Uterus (tissue), 4 donors: ENCODE data around the gene ARID3C. TPM values are rescaled to one million over a fixed set of nuclear protein-coding genes. Genes with fewer than 3 reads are reported as not detected.
A peak's percentile ranks its signal among the peaks of the same experiment; 100 is the strongest.

Source experiments
- DNase-seq, 2 donors: peaks; one replicate each; pipeline ENCODE4 v3.0.0-alpha.2; 2019 to 2020
- H3K27ac ChIP-seq, 2 donors: fragments of 200-600 bp; sonication (generic); 1 replicate in 1 of 2; 2 replicates in 1 of 2; pipeline ENCODE4 v1.5.1; 2016 to 2018
- H3K27me3 ChIP-seq, 2 donors: fragments of 200-600 bp; sonication (generic); one replicate each; pipeline ENCODE4 v1.5.1; 2018 to 2019; ENCODE audit warnings: control low read depth in 1 of 2
- H3K36me3 ChIP-seq, 2 donors: fragments of 200-600 bp; sonication (generic); one replicate each; pipeline ENCODE4 v1.5.1; 2019; ENCODE audit warnings: control low read depth in 1 of 2
- H3K4me1 ChIP-seq, 2 donors: fragments of 200-600 bp; sonication (generic); one replicate each; pipeline ENCODE4 v1.5.1; 2018 to 2019; ENCODE audit warnings: control low read depth in 1 of 2
- H3K4me3 ChIP-seq, 2 donors: fragments of 200-600 bp; sonication (generic); 1 replicate in 1 of 2; 2 replicates in 1 of 2; pipeline ENCODE4 v1.5.1; 2018 to 2019; ENCODE audit warnings: mild to moderate bottlenecking in 1 of 2
- H3K9me3 ChIP-seq, 2 donors: fragments of 200-600 bp; sonication (generic); one replicate each; pipeline ENCODE4 v1.5.1; 2019; ENCODE audit warnings: control low read depth in 1 of 2
- CTCF ChIP-seq, 4 experiments: fragments of 200-600 bp in 2 of 4; fragments of 450-650 bp in 2 of 4; sonication (generic) in 2 of 4; IDR thresholded peaks; one replicate each; pipeline ENCODE4 v1.5.1; 2016 to 2019; ENCODE audit warnings: antibody characterized with exemption in 4 of 4, mild to moderate bottlenecking in 2 of 4, moderate library complexity in 1 of 4
- POLR2A ChIP-seq, 2 donors: fragments of 450-650 bp; IDR thresholded peaks; one replicate each; pipeline ENCODE4 v1.6.1; 2016; ENCODE audit warnings: antibody characterized with exemption in 2 of 2, mild to moderate bottlenecking in 1 of 2, moderate library complexity in 1 of 2
- intact Hi-C: fragments of 100-400 bp; cut with DNase I; formaldehyde crosslinking; loops from one replicate; pipeline ENCODE4 v1.15.1; 2023; ENCODE audit warnings: low total_unique reads
- total RNA-seq, 4 donors: library from RNA; depleted of rRNA in 3 of 4; stranded (reverse); fragments of >200 nt in 3 of 4; gene quantifications; one replicate each; pipeline versions ENCODE4 v1.1.0 to v1.2.4, GENCODE V29; 2014 to 2023
- donor health status: DM: yes; HTN: yes; CAD: no.

Gene ARID3C
- total RNA-seq, 4 donors from 2014 or later: 0.35 to 0.82 TPM; not detected in 2

GRCh38 chr9:34663303-34663605 is 34.4 kb upstream of the ARID3C start:
- Histone ChIP-seq H3K4me3 (no peak overlapping the region), H3K4me1 (no peaks in the 10 kb centered on the region), H3K36me3 (no peaks in the 10 kb centered on the region), H3K27me3 (no peaks in the 10 kb centered on the region), H3K9me3 (no peaks in the 10 kb centered on the region), H3K27ac (no peak overlapping the region)
- no peak for DNase-seq
- intact Hi-C loops: no loop called here
- no peak for TF ChIP-seq POLR2A (IDR thresholded peaks at IDR 0.05)
- TF ChIP-seq CTCF (IDR thresholded peaks at IDR 0.05): no peak

GRCh38 chr9:34662526-34663302 is 33.8 kb upstream of the ARID3C start, which contains the start of gene CCL27:
TSS of gene CCL27 (minus strand) at chr9:34662657. CDS start at chr9:34662633, 24 bp downstream.
- H3K4me3 ChIP-seq: no peak within 1 kb of the TSS
- no peaks in the 10 kb centered on the region for H3K27me3 ChIP-seq
- H3K4me1 ChIP-seq: no peaks in the 10 kb centered on the region
- no peak for DNase-seq
- intact Hi-C loops: no loop called here
- no peak within 1 kb of the TSS for H3K27ac ChIP-seq
- TF ChIP-seq CTCF (IDR thresholded peaks at IDR 0.05) (no peak), POLR2A (IDR thresholded peaks at IDR 0.05) (no peak)
- H3K9me3 ChIP-seq: no peaks in the 10 kb centered on the region
- no peaks in the 10 kb centered on the region for H3K36me3 ChIP-seq

- Histone ChIP-seq H3K9me3 (no peaks in the 10 kb centered on the region), H3K4me1 (peaks cover 0 to 9% of the 10 kb centered on the region in 2 donors), H3K4me3 (no peak overlapping the region), H3K27me3 (no peaks in the 10 kb centered on the region), H3K27ac (no peak overlapping the region), H3K36me3 (no peaks in the 10 kb centered on the region)
- intact Hi-C loops: no loop called here
- TF ChIP-seq CTCF (IDR thresholded peaks at IDR 0.05) (no peak), POLR2A (IDR thresholded peaks at IDR 0.05) (no peak)
- no peak for DNase-seq
Observed at GRCh38 chr9:34659592-34660253, 30.9 kb upstream of the ARID3C start.

- TF ChIP-seq CTCF (IDR thresholded peaks at IDR 0.05) (no peak), POLR2A (IDR thresholded peaks at IDR 0.05) (no peak)
Observed at GRCh38 chr9:34658461-34658860, 29.6 kb upstream of the ARID3C start.

GRCh38 chr9:34656992-34657391 is 28.1 kb upstream of the ARID3C start:
- H3K9me3 ChIP-seq: no peaks in the 10 kb centered on the region
- intact Hi-C loops: no loop called here
- H3K27me3 ChIP-seq: no peaks in the 10 kb centered on the region
- TF ChIP-seq CTCF (IDR thresholded peaks at IDR 0.05): no peak
- H3K4me3 ChIP-seq: no peak overlapping the region
- H3K4me1 ChIP-seq: peaks cover 0 to 27% of the 10 kb centered on the region in 2 donors
- H3K36me3 ChIP-seq: no peaks in the 10 kb centered on the region
- no peak for DNase-seq
- H3K27ac ChIP-seq: peak overlapping the region in 1 of 2 donors; percentile 40

More at GRCh38 chr9:34658461-34658860, 29.6 kb upstream of the ARID3C start:
- intact Hi-C loops: no loop called here
- H3K27me3 ChIP-seq: no peaks in the 10 kb centered on the region
- H3K4me1 ChIP-seq: peaks cover 0 to 13% of the 10 kb centered on the region in 2 donors
- H3K4me3 ChIP-seq: no peak overlapping the region
- no peaks in the 10 kb centered on the region for H3K9me3 ChIP-seq
- no peak for DNase-seq
- H3K36me3 ChIP-seq: no peaks in the 10 kb centered on the region
- no peak overlapping the region for H3K27ac ChIP-seq
